Liver (tissue), 9 donors: ENCODE results near the gene NOA1. TPM values are rescaled to one million over a fixed set of nuclear protein-coding genes. Genes with fewer than 3 reads are reported as not detected.
"Not testable (repeated sequence)": the region's sequence is repeated elsewhere in the genome, so short reads cannot be mapped to it uniquely, and the experiment has no call there.

ENCODE experiments used
- DNase-seq: peaks from one replicate; pipeline ENCODE4 v3.0.0-alpha.2; 2017; ENCODE audit warnings: low spot score
- H3K27ac ChIP-seq, 2 donors: one replicate each; pipeline ENCODE4 v1.7.0; 2013; ENCODE audit warnings: inconsistent platforms in 2 of 2, low read length in 2 of 2, control low read depth in 1 of 2, low read depth in 1 of 2, mild to moderate bottlenecking in 1 of 2
- H3K27me3 ChIP-seq, 4 donors: one replicate each; pipeline versions ENCODE4 v1.6.1 to v1.7.0; 2013; ENCODE audit warnings: low read length in 3 of 4, inconsistent platforms in 1 of 4, mild to moderate bottlenecking in 1 of 4, moderate library complexity in 1 of 4; ENCODE audit not compliant: control insufficient read depth in 4 of 4, insufficient read depth in 4 of 4
- H3K36me3 ChIP-seq, 4 donors: one replicate each; pipeline versions ENCODE4 v1.6.1 to v1.7.0; 2013; ENCODE audit warnings: low read length in 3 of 4, mild to moderate bottlenecking in 3 of 4, low read depth in 1 of 4, moderate library complexity in 1 of 4; ENCODE audit not compliant: control insufficient read depth in 4 of 4, insufficient read depth in 3 of 4
- H3K4me1 ChIP-seq, 4 donors: one replicate each; pipeline versions ENCODE4 v1.6.1 to v1.7.0; 2013; ENCODE audit warnings: low read length in 3 of 4, mild to moderate bottlenecking in 3 of 4, moderate library complexity in 1 of 4; ENCODE audit not compliant: control insufficient read depth in 4 of 4, insufficient read depth in 4 of 4
- H3K4me3 ChIP-seq, 3 donors: one replicate each; pipeline versions ENCODE4 v1.6.1 to v1.7.0; 2013; ENCODE audit warnings: low read length in 3 of 3, control low read depth in 1 of 3, low read depth in 1 of 3, mild to moderate bottlenecking in 1 of 3
- H3K9ac ChIP-seq, 2 donors: one replicate each; pipeline ENCODE4 v1.7.0; 2013; ENCODE audit warnings: low read length in 2 of 2, mild to moderate bottlenecking in 2 of 2, moderate library complexity in 2 of 2, control low read depth in 1 of 2, low read depth in 1 of 2
- H3K9me3 ChIP-seq, 4 donors: one replicate each; pipeline versions ENCODE4 v1.6.1 to v1.7.0; 2013; ENCODE audit warnings: low read length in 3 of 4; ENCODE audit not compliant: control insufficient read depth in 4 of 4
- CTCF ChIP-seq: fragments of 150-350 bp; IDR thresholded peaks from 2 replicates; pipeline ENCODE4 v1.5.1; 2017; ENCODE audit warnings: improper control_type of control experiment, low read depth, low read length; ENCODE audit not compliant: missing input control
- EGR1 ChIP-seq, 2 donors: IDR thresholded peaks; 2 replicates each; pipeline ENCODE4 v1.6.1; 2016 to 2018; ENCODE audit warnings: antibody characterized with exemption in 2 of 2, low read depth in 2 of 2
- FOXA1 ChIP-seq: IDR thresholded peaks from 2 replicates; pipeline ENCODE4 v1.6.1; 2016; ENCODE audit warnings: antibody characterized with exemption
- FOXA2 ChIP-seq: IDR thresholded peaks from 2 replicates; pipeline ENCODE4 v1.6.1; 2016; ENCODE audit warnings: antibody characterized with exemption
- HNF4A ChIP-seq, 2 donors: conservative IDR thresholded peaks; 2 replicates each; pipeline ENCODE4 v1.6.1; 2016; ENCODE audit warnings: antibody characterized with exemption in 2 of 2, mild to moderate bottlenecking in 2 of 2
- HNF4G ChIP-seq: IDR thresholded peaks from 2 replicates; pipeline ENCODE4 v1.6.1; 2016; ENCODE audit warnings: antibody characterized with exemption
- JUND ChIP-seq, 2 donors: IDR thresholded peaks; 2 replicates each; pipeline ENCODE4 v1.6.1; 2016; ENCODE audit warnings: antibody characterized with exemption in 2 of 2
- NR2F2 ChIP-seq: IDR thresholded peaks from 2 replicates; pipeline ENCODE4 v1.6.1; 2016; ENCODE audit warnings: antibody characterized with exemption
- RAD21 ChIP-seq, 2 donors: IDR thresholded peaks; 2 replicates each; pipeline ENCODE4 v1.6.1; 2016; ENCODE audit warnings: antibody characterized with exemption in 2 of 2, mild to moderate bottlenecking in 2 of 2
- REST ChIP-seq: IDR thresholded peaks from 2 replicates; pipeline ENCODE4 v1.6.1; 2016; ENCODE audit warnings: antibody characterized with exemption, mild to moderate bottlenecking
- RXRA ChIP-seq, 2 donors: IDR thresholded peaks; 2 replicates each; pipeline ENCODE4 v1.6.1; 2017 to 2018; ENCODE audit warnings: antibody characterized with exemption in 2 of 2, mild to moderate bottlenecking in 1 of 2
- SP1 ChIP-seq: IDR thresholded peaks from 2 replicates; pipeline ENCODE4 v1.6.1; 2018; ENCODE audit warnings: antibody characterized with exemption, mild to moderate bottlenecking
- TAF1 ChIP-seq: conservative IDR thresholded peaks from 2 replicates; pipeline ENCODE4 v1.6.1; 2016; ENCODE audit warnings: antibody characterized with exemption, mild to moderate bottlenecking
- YY1 ChIP-seq: IDR thresholded peaks from 2 replicates; pipeline ENCODE4 v1.6.1; 2016; ENCODE audit warnings: antibody characterized with exemption, mild to moderate bottlenecking
- ZBTB33 ChIP-seq: IDR thresholded peaks from 2 replicates; pipeline ENCODE4 v1.6.1; 2016; ENCODE audit warnings: antibody characterized with exemption
- WGBS: extraction: QIAGEN DNeasy Blood & Tissue Kit; methylation state at CpG from one replicate; pipeline ENCODE4 v1.1.7; 2013; 5-methylcytosine and 5-hydroxymethylcytosine counted together
- polyA plus RNA-seq, 2 donors: library from polyadenylated mRNA; stranded (reverse) in 1 of 2; unstranded in 1 of 2; fragments of 200-250 nt in 1 of 2; fragments of >200 nt in 1 of 2; fragmentation: Nextera tagmentation in 1 of 2; extraction: Ambion mirVana in 1 of 2; gene quantifications; one replicate each; pipeline versions ENCODE4 v1.2.1 to v1.2.3, GENCODE V29; 2013 to 2015
- total RNA-seq, 2 donors: library from RNA; depleted of rRNA; stranded (reverse); fragments of >200 nt; gene quantifications; one replicate each; pipeline ENCODE4 v1.2.3, GENCODE V29; 2014
- TF ChIP-seq, protein P1 (sequence below): IDR thresholded peaks from 2 replicates; pipeline ENCODE4 v1.6.1; 2016; ENCODE audit warnings: antibody characterized with exemption
- TF ChIP-seq, protein P2 (sequence below): IDR thresholded peaks from 2 replicates; pipeline ENCODE4 v1.6.1; 2016; ENCODE audit warnings: antibody characterized with exemption
- donor health status: healthy.
- donor health status: healthy.
- donor health status: healthy.
- donor health status: healthy.
- donor health status: healthy.

Gene NOA1
- total and polyA plus RNA-seq, 4 donors: 2.3 to 9.2 (median 7.1) TPM

DNA sequence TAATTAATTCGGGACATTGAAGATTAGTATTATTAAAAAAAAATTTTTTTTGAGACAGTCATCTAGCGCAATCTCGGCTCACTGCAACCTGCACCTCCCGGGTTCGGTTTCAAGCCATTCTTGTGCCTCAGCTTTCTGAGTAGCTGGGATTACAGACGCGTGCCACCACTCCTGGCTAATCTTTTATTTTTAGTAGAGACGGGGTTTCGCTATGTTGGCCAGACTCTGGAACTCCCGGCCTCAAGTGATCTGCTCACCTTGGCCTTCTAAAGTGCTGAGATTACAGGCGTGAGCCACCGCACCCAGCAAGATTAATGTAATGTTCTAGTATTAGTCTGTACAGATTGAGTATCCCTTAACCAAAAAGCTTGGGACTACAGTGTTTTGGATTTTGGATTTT is 37.0 kb downstream of the NOA1 start:
- Histone ChIP-seq H3K9ac (no peak overlapping the region), H3K9me3 (no peaks in the 10 kb centered on the region), H3K4me1 (no peaks in the 10 kb centered on the region), H3K36me3 (peaks cover 0 to 4% (median 1%) of the 10 kb centered on the region in 4 donors), H3K27me3 (no peaks in the 10 kb centered on the region), H3K4me3 (no peak overlapping the region), H3K27ac (no peak overlapping the region)
- 97% methylated on average over 12 of the region's 12 CpGs for WGBS
- no peak for TF ChIP-seq FOXA2
- no peak for TF ChIP-seq TAF1
- TF ChIP-seq, protein P1, sequence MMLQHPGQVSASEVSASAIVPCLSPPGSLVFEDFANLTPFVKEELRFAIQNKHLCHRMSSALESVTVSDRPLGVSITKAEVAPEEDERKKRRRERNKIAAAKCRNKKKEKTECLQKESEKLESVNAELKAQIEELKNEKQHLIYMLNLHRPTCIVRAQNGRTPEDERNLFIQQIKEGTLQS: no peak
- TF ChIP-seq, protein P2, sequence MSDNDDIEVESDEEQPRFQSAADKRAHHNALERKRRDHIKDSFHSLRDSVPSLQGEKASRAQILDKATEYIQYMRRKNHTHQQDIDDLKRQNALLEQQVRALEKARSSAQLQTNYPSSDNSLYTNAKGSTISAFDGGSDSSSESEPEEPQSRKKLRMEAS: no peak
- no peak for DNase-seq

DNA sequence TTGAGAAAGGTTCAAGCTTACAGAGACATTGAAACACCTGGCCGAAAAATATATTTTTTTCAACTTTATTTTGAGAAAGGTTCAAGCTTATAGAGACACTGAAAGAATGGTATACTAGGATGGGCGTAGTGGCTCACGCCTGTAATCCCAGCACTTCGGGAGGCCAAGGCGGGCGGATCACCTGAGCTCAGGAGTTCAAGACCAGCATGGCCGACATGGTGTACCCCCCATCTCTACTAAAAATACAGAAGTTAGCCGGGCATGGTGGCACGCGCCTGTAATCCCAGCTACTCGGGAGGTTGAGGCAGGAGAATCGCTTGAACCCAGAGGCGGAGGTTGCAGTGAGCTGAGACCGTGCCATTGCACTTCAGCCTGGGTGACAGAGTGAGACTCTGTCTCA is 37.6 kb downstream of the NOA1 start:
- not testable (repeated sequence) for H3K36me3 ChIP-seq, H3K27ac ChIP-seq, H3K9me3 ChIP-seq

GRCh38 chr4:56937262-56937661 is 40.1 kb downstream of the NOA1 start:
- Histone ChIP-seq H3K4me1 (no peaks in the 10 kb centered on the region), H3K9ac (no peak overlapping the region), H3K36me3 (peaks cover 0 to 4% (median 1%) of the 10 kb centered on the region in 4 donors), H3K4me3 (no peak overlapping the region), H3K9me3 (no peaks in the 10 kb centered on the region), H3K27me3 (no peaks in the 10 kb centered on the region), H3K27ac (no peak overlapping the region)
- DNase-seq: no peak
- TF ChIP-seq TAF1 (no peak), FOXA2 (no peak), HNF4A (conservative IDR thresholded peaks at IDR 0.05) (no peak)
- WGBS: 92% methylated on average over 6 of the region's 6 CpGs

More for the DNA sequence above, 37.6 kb downstream of the NOA1 start:
- not testable (repeated sequence) for H3K4me3 ChIP-seq, H3K27me3 ChIP-seq, H3K9ac ChIP-seq, H3K4me1 ChIP-seq, DNase-seq
- WGBS: 99% methylated on average over 14 of the region's 14 CpGs

- H3K27me3 ChIP-seq: no peaks in the 10 kb centered on the region
- H3K9ac ChIP-seq: no peak overlapping the region
- TF ChIP-seq ZBTB33 (no peak), YY1 (no peak), NR2F2 (no peak), JUND (IDR thresholded peaks at IDR 0.05) (no peak), RAD21 (IDR thresholded peaks at IDR 0.05) (no peak), FOXA1 (no peak), REST (no peak), HNF4G (no peak), RXRA (IDR thresholded peaks at IDR 0.05) (no peak), FOXA2 (no peak), EGR1 (IDR thresholded peaks at IDR 0.05; ENCODE audit: low read depth in 2 of 2) (no peak), SP1 (no peak), CTCF (no peak), TAF1 (no peak)
- TF ChIP-seq, protein P1: no peak
- 77% methylated on average over 4 of the region's 4 CpGs for WGBS
- no peaks in the 10 kb centered on the region for H3K4me1 ChIP-seq
- H3K9me3 ChIP-seq: no peaks in the 10 kb centered on the region
- no peak overlapping the region for H3K4me3 ChIP-seq
- H3K36me3 ChIP-seq: peaks cover 10 to 17% (median 13%) of the 10 kb centered on the region in 4 donors
- H3K27ac ChIP-seq: no peak overlapping the region
- DNase-seq: no peak
Measured at GRCh38 chr4:56931924-56932323, 45.5 kb downstream of the NOA1 start.
